GM12874 (cell line): ENCODE measurements around the gene CD19.

ENCODE experiments used
- TF ChIP-seq, protein P1 (sequence below): IDR thresholded peaks from 2 replicates; pipeline ENCODE4 v1.5.1; 2011; ENCODE audit warnings: low read depth, mild to moderate bottlenecking, control low read depth, low read length, moderate library complexity; ENCODE audit not compliant: insufficient read depth

CD19 gene

DNA sequence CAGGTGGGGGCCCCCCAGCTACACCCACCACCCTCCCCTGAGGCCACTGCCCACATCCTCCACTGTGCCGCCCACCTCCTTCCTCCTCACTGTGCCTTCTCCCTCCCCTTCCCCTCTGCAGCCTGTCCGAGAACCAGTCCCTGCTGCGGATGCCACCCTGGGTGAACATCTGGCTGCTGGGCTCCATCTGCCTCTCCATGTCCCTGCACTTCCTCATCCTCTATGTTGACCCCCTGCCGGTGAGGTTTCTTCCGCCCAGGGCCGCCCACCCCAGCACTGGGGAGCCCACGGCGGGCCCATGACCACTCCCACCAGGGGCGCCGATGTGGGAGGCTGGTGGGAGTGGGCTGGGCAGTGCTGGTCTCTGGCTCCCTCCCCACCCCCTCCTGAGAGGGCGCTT, 28.9 kb upstream of the CD19 start:
- TF ChIP-seq, protein P1, sequence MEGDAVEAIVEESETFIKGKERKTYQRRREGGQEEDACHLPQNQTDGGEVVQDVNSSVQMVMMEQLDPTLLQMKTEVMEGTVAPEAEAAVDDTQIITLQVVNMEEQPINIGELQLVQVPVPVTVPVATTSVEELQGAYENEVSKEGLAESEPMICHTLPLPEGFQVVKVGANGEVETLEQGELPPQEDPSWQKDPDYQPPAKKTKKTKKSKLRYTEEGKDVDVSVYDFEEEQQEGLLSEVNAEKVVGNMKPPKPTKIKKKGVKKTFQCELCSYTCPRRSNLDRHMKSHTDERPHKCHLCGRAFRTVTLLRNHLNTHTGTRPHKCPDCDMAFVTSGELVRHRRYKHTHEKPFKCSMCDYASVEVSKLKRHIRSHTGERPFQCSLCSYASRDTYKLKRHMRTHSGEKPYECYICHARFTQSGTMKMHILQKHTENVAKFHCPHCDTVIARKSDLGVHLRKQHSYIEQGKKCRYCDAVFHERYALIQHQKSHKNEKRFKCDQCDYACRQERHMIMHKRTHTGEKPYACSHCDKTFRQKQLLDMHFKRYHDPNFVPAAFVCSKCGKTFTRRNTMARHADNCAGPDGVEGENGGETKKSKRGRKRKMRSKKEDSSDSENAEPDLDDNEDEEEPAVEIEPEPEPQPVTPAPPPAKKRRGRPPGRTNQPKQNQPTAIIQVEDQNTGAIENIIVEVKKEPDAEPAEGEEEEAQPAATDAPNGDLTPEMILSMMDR = no peak

- TF ChIP-seq, protein P1 = no peak
Measured at GRCh38 chr16:28903344-28904042, 28.3 kb upstream of the CD19 start.

DNA sequence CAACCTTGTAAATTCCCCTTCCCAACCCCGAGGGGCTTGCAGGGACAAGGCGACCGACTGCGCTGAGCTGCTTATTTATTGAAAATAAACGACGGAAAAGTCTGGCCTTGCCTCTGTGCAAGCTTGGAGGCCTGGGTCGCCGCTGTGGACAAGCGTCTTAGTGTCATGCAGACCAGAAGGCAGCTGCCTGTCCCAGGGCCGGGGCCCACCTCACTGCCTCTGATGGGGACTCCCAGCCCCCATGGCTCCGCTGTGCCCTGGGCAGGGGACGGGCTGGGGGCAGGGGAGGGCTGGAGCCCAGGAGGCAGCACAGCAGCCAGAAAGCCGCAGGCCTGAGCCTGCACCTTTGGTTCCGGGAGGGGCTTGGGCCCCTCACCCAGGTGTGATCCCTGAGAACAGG, 27.4 kb upstream of the CD19 start:
- TF ChIP-seq, protein P1 = no peak

- TF ChIP-seq, protein P1 = no peak
Measured at GRCh38 chr16:28904828-28905227, 26.9 kb upstream of the CD19 start.

- TF ChIP-seq, protein P1 = no peak
Measured at GRCh38 chr16:28905229-28905754, 26.5 kb upstream of the CD19 start.

DNA sequence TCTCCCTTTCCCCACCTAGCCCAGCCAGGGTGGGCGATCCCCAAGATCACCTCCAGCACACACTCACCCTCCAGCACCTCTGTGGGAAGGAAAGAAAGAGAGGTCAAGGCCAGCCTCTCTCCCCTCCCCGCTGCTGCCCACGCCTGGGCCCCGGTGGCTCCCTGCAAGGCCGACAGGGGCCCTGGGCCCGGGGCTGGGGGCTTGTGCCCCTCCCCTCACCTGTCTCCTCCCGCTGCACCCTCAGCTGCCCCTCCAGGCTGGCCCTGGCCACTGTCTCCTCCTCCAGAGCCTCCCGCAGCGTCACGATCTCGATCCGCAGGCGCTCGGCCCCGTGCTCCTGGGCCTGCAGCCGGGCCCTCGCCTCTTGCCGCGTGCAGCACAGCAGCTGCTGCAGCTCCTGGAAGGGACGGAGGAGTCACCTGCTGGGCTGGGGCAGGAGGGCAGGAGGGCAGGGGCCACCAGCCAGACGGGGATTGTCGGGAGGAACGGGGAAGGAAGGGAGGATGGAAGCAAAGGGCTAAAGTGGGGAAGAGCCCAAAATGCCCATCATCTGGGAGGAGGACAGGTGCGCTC, 25.9 kb upstream of the CD19 start:
- TF ChIP-seq, protein P1 = no peak

DNA sequence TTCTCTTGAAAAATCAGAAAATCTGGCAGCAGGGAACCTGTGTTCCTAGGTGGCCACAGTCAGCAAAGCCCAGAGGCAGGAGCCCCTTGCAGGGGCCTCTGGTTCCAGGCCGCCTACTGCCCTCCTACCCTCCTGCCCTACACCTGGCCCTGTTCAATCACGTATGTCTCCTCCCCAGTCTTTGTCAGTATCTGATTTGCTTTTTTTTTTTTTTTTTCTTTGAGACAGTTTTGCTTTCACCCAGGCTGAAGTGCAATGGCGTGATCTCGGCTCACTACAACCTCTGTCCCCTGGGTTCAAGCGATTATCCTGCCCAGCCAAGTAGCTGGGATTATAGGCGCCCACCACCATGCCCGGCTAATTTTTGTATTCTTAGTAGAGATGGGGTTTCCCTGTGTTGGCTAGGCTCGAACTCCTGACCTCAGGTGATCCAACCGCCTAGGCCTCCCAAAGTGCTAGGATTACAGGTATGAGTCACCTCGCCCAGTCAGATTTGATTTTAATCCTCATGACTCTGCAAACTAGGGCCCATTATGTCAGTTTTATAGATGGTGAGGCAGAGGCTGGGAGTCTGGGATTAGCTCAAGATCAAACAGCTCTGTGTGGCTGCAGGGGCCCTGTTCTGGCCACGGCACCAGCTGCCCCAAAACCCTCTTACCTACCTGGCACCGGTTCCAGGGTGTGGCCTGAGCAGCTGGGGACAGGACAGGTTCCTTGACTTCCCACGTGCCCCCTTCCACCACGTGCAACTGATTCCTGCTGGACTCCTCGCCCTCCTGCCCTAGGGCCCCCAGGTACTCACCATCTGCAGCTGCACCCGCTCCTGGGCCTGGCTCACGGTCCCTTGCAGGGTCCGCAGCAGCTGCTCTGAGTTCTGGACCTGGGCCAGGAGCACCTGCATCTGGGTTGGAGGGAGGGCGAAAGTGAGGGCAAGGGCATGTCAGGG, 21.4 kb upstream of the CD19 start:
- TF ChIP-seq, protein P1 = no peak
